Lower leg skin (tissue), 3 donors: ENCODE results near the gene SCN3A.

Experiments used
- POLR2A ChIP-seq, 2 donors: fragments of 450-650 bp; IDR thresholded peaks; one replicate each; pipeline ENCODE4 v1.6.1; 2016 to 2017; ENCODE audit warnings: antibody characterized with exemption in 2 of 2, mild to moderate bottlenecking in 1 of 2, moderate library complexity in 1 of 2
- TF ChIP-seq, protein P1 (sequence below), 3 donors: fragments of 450-650 bp; IDR thresholded peaks; one replicate each; pipeline ENCODE4 v1.5.1; 2016; ENCODE audit warnings: antibody characterized with exemption in 3 of 3, mild to moderate bottlenecking in 3 of 3, moderate library complexity in 2 of 3

DNA sequence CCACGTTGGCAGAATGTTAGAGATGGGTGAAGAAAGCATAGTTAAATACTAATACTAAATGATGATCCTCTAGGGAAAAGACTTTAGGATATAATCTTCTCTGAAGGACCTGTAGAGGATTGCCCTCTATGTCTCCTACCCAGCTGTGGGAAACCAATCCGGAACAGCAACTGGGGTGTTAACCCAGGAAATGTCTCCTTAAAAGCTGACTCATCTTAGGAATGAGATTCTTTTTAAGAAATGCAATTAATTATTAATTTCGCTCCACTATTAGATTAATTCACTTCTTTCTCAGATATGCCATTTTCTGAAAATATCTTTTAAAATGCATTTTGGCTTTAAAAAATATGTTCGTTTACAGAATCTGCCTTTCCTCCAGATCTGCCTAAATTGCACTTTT, 7.4 kb downstream of the SCN3A start:
- TF ChIP-seq, protein P1, sequence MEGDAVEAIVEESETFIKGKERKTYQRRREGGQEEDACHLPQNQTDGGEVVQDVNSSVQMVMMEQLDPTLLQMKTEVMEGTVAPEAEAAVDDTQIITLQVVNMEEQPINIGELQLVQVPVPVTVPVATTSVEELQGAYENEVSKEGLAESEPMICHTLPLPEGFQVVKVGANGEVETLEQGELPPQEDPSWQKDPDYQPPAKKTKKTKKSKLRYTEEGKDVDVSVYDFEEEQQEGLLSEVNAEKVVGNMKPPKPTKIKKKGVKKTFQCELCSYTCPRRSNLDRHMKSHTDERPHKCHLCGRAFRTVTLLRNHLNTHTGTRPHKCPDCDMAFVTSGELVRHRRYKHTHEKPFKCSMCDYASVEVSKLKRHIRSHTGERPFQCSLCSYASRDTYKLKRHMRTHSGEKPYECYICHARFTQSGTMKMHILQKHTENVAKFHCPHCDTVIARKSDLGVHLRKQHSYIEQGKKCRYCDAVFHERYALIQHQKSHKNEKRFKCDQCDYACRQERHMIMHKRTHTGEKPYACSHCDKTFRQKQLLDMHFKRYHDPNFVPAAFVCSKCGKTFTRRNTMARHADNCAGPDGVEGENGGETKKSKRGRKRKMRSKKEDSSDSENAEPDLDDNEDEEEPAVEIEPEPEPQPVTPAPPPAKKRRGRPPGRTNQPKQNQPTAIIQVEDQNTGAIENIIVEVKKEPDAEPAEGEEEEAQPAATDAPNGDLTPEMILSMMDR (IDR thresholded peaks at IDR 0.05) = no peak
- TF ChIP-seq POLR2A (IDR thresholded peaks at IDR 0.05) = no peak
